HG03196 (cell line): ENCODE measurements around the gene TEAD1.

ENCODE experiments used
- ATAC-seq: cut with Tn5 transposase; IDR thresholded peaks from one replicate; pipeline ENCODE4 v1.9.1; 2021; ENCODE audit not compliant: unreplicated experiment

TEAD1 gene

GRCh38 chr11:12806113-12806512 is 131.9 kb downstream of the TEAD1 start:
- ATAC-seq: no peak

GRCh38 chr11:12807621-12808020 is 133.4 kb downstream of the TEAD1 start:
- ATAC-seq: no peak

GRCh38 chr11:12808519-12808918 is 134.3 kb downstream of the TEAD1 start:
- ATAC-seq: no peak

DNA sequence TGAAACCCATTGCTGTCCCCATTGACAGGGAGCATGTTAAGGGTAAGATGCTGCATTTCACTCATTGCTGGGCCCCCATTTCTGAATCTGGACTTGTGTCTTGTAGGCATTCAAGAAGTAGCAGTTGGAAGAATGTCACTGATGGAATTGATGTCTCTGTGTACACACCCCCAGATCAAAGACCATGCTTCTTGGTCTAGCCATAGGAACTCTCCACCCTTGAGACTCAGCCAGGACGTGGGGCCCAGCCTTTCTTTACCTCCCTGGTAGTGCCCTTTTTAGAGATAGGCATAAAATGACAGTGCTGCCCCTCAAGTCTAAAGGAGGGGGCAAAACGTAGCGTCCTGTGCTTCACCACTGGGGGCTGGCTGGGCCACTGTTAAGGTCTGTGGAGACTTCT is 135.1 kb downstream of the TEAD1 start:
- ATAC-seq: no peak

- ATAC-seq: no peak
Observed at GRCh38 chr11:12809864-12810567, 135.8 kb downstream of the TEAD1 start.

DNA sequence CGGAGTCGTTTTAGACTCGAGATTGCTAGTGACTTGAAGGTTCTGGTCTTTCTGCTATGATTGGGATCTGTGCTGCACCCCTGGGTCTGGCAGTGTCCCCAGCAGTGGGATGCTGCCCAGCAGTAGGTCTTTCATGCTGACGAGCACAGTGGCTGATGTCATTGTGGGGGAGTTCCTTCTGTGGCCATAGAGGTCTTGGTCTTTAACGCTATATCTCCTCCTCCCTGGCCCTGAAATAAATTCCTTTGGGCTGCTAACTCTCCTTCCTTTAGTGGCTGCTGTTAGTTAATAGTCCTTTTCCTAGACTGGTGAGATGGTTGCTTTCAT is 136.3 kb downstream of the TEAD1 start:
- ATAC-seq: no peak

DNA sequence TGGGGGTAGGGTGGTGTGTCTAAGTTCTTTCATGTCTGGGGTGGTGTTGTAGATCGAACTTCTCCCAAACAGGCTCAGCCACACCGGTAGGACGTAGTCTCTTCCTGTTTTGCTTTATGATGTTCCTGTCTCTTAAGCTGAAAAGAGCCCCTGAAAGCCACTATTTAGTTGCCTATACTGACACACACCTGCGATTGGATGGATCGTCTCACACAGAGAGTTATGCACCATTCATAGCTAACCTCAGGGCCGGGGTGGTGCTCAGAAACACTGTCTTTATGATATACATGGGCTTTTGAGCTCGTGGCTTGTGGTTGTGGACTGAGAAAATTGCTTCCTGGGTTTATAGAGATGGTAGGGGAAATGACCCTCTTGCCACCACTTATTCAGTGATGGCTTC is 137.6 kb downstream of the TEAD1 start:
- no peak for ATAC-seq

GRCh38 chr11:12812849-12813248 is 138.6 kb downstream of the TEAD1 start:
- no peak for ATAC-seq

- ATAC-seq: no peak
Observed at GRCh38 chr11:12813371-12814225, 139.4 kb downstream of the TEAD1 start.

DNA sequence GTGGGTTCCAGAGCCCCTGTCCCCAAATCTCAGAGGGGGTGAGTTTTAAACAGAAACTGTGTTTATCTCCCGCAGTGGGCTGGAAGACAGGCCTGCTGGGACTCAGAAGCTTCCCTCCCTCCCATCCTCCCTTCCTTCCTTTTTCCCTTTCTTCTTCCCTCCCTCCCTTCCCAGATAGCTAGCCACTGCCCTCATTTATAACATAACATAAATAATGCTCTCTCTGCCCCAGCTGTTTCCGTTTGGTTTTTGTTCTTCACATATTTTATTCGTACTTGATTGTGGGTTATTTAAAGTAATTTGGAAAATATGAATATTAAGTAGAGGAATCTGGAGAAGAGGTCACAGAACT is 140.9 kb downstream of the TEAD1 start:
- no peak for ATAC-seq

GRCh38 chr11:12815931-12816494 is 141.8 kb downstream of the TEAD1 start:
- no peak for ATAC-seq

- no peak for ATAC-seq
Observed at GRCh38 chr11:12817681-12818332, 143.6 kb downstream of the TEAD1 start.

GRCh38 chr11:12818333-12819015 is 144.3 kb downstream of the TEAD1 start:
- no peak for ATAC-seq

GRCh38 chr11:12822392-12823022 is 148.3 kb downstream of the TEAD1 start:
- no peak for ATAC-seq

DNA sequence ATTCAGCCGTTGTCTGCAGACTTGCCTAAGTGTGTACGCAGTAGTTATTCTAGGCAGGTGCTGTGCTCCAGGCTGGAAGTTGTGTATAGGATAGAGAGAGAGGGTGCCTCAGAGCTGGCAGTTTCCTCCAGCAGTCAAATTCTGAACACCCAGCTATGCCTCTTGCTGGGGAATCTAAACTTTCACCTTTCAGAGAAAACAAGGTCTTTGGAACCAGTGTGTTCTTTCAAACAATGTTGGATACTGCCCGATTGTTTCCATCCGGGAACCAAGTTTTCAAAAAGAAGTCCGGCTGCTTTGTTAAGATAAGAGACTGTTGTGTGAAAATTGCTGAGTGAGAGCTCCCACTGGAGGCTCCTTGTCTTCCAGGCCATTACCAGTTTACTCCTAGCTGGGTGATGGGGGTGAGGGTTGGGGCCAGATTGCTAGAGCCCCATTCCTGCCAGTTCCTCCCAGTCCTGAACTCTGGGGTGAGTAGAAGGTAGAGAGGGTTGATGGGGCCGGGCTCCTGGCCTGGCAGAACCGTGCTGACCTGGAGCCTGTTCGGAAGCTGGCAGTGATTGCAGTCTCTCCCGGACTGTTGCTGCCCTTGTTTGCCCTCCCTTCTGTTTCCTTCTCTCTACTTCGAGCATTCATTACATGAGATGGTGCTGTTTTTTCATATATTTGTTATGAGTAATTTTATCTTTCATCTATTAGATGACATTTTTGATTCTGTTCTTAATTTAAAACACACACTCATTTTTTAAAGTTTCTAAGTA is 150.2 kb downstream of the TEAD1 start:
- ATAC-seq: no peak

GRCh38 chr11:12826441-12826840 is 152.2 kb downstream of the TEAD1 start:
- ATAC-seq: no peak

GRCh38 chr11:12827369-12827768 is 153.1 kb downstream of the TEAD1 start:
- ATAC-seq: no peak

DNA sequence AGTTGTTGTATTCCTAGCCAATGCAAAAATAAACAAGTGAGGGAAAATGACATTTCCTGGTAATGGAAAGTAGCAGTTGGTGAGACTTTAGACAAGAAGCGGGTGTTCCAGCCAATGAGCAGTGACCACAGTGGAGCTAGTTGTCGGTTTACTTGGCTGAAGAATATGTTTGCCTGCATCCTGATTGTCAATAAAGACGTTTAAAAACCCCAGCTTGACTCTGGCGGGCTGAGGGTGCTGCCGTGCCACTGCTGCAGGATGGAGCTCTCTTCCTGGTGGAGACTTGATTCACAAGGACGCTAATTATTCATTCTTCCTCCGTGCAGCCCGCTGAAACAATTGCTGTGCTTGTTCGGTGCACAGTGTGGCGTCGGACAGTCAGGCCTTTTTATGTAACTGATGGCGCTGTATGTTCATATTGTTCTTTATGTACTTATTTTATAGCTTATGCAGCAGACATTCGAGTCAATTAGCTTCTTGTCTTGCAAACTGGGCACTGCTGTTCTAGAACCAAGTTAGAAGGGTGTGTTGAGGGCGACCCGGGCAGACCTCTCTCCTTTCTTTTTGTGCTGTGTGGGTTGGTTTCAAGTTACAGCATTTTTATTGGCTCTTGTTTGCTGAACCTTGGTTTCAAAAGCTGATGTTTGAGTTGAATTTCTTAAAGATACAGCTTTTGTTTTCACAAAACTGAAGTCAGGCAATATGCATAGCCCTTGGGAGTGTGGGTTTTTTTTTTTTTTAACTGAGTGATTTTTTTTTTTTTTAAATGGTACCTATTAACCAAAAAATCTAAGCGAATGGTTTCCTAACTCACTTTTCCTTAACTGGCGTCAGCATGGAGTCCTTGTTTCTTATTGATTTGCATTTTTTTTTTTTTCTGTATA is 153.9 kb downstream of the TEAD1 start:
- no peak for ATAC-seq

DNA sequence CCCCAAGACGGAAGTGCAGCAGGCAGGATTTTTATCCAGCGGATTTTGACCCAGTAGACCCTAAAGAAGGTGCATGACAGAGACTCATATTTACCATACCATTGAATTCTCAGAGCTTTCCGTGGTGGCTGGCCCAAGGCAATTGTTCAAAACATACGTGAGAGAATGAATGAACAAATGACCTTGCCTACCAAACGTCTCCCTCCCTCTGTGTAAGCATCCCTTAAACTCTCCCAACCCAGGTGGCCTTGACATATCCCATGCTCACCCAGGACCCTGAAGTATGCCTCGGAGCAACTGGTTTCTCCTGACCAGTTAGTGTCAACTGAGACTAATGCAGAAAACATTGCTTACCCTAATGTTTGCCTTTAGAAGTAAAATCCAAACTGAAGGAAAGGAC is 154.9 kb downstream of the TEAD1 start:
- ATAC-seq: no peak
